Fibroblast of the conjunctiva (primary cell): Measurements from ENCODE around the gene KIF26B.
"Not testable (repeated sequence)": the region's sequence is repeated elsewhere in the genome, so short reads cannot be mapped to it uniquely, and the experiment has no call there.

Source experiments
- DNase-seq: peaks from one replicate; pipeline ENCODE4 v3.0.0-alpha.2; 2010; ENCODE audit warnings: low read depth

KIF26B gene

GRCh38 chr1:245684166-245684565, 529.4 kb downstream of the KIF26B start:
- DNase-seq: no peak

- no peak for DNase-seq
Measured at GRCh38 chr1:245684571-245684970, 529.8 kb downstream of the KIF26B start.

DNA sequence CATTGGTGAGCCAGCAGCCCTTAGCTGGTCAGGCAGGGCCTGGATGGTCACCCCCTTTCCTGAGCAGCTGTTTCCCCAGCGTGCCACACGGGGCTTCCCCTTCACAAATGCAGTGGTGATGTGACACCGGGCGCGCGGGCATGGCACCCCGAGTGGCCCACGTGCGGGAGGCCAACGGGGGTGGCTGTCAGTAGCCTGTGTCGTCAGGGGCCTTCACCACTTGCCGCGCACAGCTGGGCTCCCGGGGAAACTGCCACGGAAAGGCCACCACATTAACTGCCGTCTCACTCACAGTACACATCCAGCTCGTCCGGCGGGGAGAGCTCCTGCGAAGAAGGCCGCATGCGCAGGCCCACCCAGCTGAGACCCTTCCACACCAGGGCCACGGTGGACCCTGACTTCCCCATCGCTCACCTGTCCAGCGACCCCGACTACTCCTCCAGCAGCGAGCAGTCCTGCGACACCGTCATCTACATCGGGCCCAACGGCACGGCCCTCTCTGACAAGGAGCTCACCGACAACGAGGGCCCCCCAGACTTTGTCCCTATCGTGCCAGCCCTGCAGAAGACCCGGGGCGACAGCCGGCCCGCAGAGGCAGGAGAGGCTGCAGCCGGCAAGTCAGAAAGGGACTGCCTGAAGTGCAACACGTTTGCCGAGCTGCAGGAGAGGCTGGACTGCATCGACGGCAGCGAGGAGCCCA, 530.5 kb downstream of the KIF26B start:
- no peak for DNase-seq

GRCh38 chr1:245686006-245686405, 531.2 kb downstream of the KIF26B start:
- no peak for DNase-seq

- no peak for DNase-seq
Measured at GRCh38 chr1:245686446-245687030, 531.8 kb downstream of the KIF26B start.

GRCh38 chr1:245687152-245687635, 532.4 kb downstream of the KIF26B start:
- no peak for DNase-seq

- no peak for DNase-seq
Measured at GRCh38 chr1:245687636-245688535, 533.1 kb downstream of the KIF26B start.

DNA sequence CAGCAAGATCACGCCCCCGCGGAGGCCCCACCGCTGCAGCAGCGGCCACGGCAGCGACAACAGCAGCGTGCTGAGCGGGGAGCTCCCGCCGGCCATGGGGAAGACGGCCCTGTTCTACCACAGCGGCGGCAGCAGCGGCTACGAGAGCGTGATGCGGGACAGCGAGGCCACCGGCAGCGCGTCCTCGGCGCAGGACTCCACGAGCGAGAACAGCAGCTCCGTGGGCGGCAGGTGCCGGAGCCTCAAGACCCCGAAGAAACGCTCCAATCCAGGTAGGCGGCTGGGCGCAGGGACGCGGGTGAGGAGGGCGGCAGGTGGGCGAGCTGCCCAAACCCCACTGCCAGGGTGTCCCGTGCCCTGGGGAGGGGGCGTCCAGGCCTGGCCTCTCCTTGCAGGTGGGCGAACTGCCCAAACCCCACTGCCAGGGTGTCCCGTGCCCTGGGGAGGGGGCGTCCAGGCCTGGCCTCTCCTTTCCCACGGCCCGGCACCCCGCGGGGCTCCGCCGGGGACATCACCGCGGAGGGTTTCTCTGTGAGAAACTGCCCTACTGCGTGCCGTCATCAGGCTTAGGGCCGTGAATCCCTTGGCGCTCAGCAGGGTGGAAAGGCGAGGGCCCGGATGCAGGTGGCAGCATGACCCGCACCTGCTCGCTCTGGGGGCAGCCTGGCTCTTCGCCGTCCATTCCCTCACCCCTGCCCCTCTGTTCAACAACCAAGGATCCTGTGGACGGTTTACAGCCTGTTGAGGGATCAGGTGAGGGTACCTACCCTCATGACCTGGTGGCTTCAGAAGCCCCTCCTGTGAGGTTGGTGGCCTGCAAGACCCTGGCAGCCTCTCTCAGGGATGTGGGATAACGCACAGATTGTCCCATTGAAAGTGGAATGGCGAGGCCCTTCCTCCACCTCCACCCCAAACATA, 534.0 kb downstream of the KIF26B start:
- no peak for DNase-seq

DNA sequence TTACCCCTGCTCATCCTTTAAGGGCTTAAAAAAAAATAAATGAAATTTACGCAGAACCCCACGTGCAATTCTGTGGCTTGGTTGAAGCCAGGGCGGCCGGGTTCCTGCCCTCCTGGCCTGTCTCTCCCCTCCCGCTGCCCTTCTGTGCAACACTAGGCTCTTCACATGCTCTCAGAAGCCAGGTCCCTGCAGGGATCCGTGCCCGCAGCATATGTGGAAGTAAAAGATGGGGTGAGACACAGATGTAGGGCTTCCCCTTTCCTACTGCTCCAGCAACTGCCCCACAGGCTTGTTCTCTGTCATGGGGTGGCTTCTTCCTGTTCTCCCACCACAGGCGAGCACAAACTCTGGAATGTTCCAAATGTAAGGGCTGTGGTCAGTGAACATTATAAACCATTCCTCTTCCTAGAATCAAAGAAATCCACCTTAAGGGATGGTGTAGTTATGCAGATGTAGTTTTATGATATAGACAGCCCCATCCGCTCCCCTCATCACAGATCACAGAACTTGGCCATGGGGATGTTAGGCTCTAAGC, 535.4 kb downstream of the KIF26B start:
- DNase-seq: no peak

DNA sequence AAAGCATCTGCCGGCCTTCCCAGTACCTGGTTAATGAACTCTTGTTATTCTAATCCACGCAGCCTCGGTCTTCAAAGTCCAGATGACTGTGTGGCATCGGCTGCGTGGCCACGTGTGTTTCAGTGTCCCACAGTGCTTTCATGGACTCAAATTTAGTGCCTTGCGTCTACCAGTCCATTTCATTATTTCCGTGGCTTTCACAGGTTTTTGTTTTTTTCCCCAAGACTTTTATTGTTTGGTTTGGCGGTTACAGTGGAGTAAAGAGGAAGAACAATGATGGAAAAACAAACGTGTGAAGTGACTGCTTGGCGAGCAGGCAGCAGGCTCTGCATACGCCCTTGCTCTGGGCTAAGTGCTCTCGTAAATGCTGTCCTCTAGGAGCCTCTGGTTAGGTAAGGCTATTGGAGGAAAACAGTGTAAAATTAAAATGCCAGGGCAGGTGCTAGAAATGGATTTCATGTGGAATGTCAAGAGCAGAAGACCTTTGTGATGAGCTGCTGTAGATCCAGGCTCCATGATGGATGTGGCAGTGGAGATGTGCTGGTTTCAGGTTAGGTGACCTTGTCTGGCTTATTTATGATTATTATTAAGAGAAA, 536.3 kb downstream of the KIF26B start:
- DNase-seq: no peak

DNA sequence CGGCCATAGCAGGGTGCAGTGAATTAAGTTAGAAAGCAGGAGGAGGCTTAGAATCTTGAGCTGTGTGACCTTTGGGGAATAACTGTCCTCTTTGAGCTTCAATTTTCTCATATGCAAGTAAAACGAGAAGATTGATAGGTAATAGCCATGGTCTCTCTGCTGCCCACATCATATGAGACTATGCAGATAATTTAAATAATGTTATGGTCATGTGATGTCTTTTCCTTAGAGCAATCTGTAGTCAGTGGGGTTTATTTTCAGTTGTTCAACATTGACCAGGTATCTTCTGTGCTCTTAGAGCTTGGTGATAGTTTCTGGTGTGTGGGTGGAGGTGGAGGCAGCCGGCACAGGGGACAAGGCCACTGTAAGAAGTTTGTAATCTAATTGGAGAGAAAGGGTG, 537.1 kb downstream of the KIF26B start:
- DNase-seq: no peak

GRCh38 chr1:245692318-245692717, 537.5 kb downstream of the KIF26B start:
- DNase-seq: no peak

- no peak for DNase-seq
Measured at GRCh38 chr1:245693116-245693793, 538.5 kb downstream of the KIF26B start.

- DNase-seq: no peak
Measured at GRCh38 chr1:245693941-245694752, 539.4 kb downstream of the KIF26B start.

DNA sequence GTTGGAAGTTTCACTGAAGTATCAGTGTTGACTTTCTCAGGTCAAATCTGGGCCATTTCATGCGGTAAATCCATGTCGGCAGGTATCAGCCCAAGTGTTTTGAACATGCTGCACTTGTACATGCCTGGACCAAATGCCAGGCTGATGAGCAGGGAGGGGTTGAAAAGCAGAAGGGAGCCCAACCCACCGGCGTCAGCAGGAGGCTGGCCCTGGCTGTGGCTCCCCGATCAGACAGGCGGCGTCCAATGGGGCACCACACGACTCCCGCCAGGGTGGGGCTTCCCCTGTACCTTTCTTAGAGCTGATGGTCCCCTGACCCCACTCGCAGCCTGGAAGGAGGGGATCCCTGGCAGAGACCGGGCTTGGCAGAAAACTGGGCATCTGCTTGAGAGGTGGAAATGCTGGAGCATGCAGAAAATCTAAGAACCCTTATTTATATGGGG, 540.0 kb downstream of the KIF26B start:
- no peak for DNase-seq

DNA sequence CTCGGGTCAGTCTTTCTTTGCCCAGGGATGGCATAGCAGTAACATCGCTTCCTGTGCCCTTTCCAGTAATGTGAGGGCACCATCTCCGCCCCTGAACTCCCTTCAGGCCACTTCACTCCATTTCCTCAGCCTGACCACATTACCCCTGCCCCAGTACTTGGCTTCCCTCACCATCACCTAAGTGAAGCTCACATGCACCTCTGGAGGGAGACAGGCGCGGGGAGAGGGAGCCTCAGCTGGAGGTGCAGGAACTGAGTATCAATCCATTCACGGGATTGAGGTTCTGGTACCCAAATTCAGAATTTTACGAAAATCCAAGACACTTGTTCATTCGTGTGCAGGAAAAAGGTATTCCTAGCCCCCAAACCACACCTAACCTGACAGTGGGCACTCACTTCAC, 540.4 kb downstream of the KIF26B start:
- no peak for DNase-seq

DNA sequence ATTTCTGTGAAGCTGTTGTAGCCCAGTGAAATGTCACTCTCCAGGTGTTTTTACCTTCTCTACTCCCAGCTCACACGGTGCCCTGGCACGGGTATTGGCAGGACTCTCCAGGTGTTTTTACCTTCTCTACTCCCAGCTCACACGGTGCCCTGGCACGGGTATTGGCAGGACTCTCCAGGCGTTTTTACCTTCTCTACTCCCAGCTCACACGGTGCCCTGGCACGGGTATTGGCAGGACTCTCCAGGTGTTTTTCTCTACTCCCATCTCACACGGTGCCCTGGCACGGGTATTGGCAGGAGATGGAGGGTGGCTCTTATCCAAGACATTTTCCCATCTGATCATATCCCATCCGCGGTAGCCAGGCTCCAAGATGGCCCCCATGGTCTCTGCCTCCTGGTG, 540.9 kb downstream of the KIF26B start:
- not testable (repeated sequence) for DNase-seq

GRCh38 chr1:245698116-245698515, 543.3 kb downstream of the KIF26B start:
- DNase-seq: no peak

- DNase-seq: no peak
Measured at GRCh38 chr1:245698860-245699259, 544.1 kb downstream of the KIF26B start.

- DNase-seq: no peak
Measured at GRCh38 chr1:245700631-245701030, 545.8 kb downstream of the KIF26B start.
